Karpas-422 (cell line): ENCODE measurements around the gene BMERB1. TPM values are rescaled to one million over a fixed set of nuclear protein-coding genes. Genes with fewer than 3 reads are reported as not detected.
A peak's percentile ranks its signal among the peaks of the same experiment; 100 is the strongest.
"Not testable (repeated sequence)": the region's sequence is repeated elsewhere in the genome, so short reads cannot be mapped to it uniquely, and the experiment has no call there.

Experiments used
- DNase-seq: peaks from one replicate; pipeline ENCODE4 v3.0.0-alpha.2; 2015
- H2AFZ ChIP-seq: fragments of 200-600 bp; sonication (generic); 2 replicates; pipeline ENCODE4 v1.6.1; 2014; ENCODE audit warnings: antibody characterized with exemption, low read length, mixed read lengths
- H3K27ac ChIP-seq: fragments of 200-600 bp; sonication (generic); 2 replicates; pipeline ENCODE4 v1.5.1; 2014; ENCODE audit warnings: mild to moderate bottlenecking, low read length, moderate library complexity
- H3K27me3 ChIP-seq: fragments of 200-600 bp; sonication (generic); 2 replicates; pipeline ENCODE4 v1.6.1; 2014; ENCODE audit warnings: low read length, mixed read lengths
- H3K36me3 ChIP-seq: fragments of 200-600 bp; sonication (generic); 2 replicates; pipeline ENCODE4 v1.6.1; 2014; ENCODE audit warnings: low read length, mixed read lengths; ENCODE audit not compliant: insufficient read depth
- H3K4me1 ChIP-seq: fragments of 200-600 bp; sonication (generic); 2 replicates; pipeline ENCODE4 v1.6.1; 2014; ENCODE audit warnings: mild to moderate bottlenecking, low read length, mixed read lengths
- H3K4me2 ChIP-seq: fragments of 200-600 bp; sonication (generic); 2 replicates; pipeline ENCODE4 v1.6.1; 2014; ENCODE audit warnings: low read length, low read depth, mild to moderate bottlenecking; ENCODE audit not compliant: poor library complexity, severe bottlenecking
- H3K4me3 ChIP-seq: fragments of 200-600 bp; sonication (generic); 2 replicates; pipeline ENCODE4 v1.5.1; 2014; ENCODE audit warnings: mild to moderate bottlenecking, antibody characterized with exemption, low read length, mixed read lengths
- H3K79me2 ChIP-seq: fragments of 200-600 bp; sonication (generic); 2 replicates; pipeline ENCODE4 v1.6.1; 2014; ENCODE audit warnings: mild to moderate bottlenecking, low read length, mixed read lengths
- H3K9ac ChIP-seq: fragments of 200-600 bp; sonication (generic); 2 replicates; pipeline ENCODE4 v1.6.0; 2014; ENCODE audit warnings: low read length
- H3K9me2 ChIP-seq: fragments of 200-600 bp; sonication (generic), shearing (Covaris generic); replicated peaks from 2 replicates; pipeline ENCODE4 v1.6.0; 2014; ENCODE audit warnings: mild to moderate bottlenecking, low read length, moderate library complexity; ENCODE audit not compliant: insufficient read depth
- H3K9me3 ChIP-seq: fragments of 300-700, 200-600 bp; sonication (generic); 2 replicates; pipeline ENCODE4 v1.6.1; 2014; ENCODE audit warnings: low read length, mixed read lengths
- H4K20me1 ChIP-seq: fragments of 200-600 bp; sonication (generic); 2 replicates; pipeline ENCODE4 v1.6.1; 2014; ENCODE audit warnings: mild to moderate bottlenecking, antibody characterized with exemption, low read length, low read depth; ENCODE audit not compliant: insufficient read depth
- total RNA-seq: library from RNA; depleted of rRNA; stranded (reverse); fragments of >200 nt; shearing (Covaris generic); gene quantifications from 2 replicates; pipeline ENCODE4 v1.2.3, GENCODE V29; 2014; ENCODE audit warnings: low replicate concordance

The BMERB1 gene
- total RNA-seq, 1 experiment from 2014 or later: 0.22 TPM

DNA sequence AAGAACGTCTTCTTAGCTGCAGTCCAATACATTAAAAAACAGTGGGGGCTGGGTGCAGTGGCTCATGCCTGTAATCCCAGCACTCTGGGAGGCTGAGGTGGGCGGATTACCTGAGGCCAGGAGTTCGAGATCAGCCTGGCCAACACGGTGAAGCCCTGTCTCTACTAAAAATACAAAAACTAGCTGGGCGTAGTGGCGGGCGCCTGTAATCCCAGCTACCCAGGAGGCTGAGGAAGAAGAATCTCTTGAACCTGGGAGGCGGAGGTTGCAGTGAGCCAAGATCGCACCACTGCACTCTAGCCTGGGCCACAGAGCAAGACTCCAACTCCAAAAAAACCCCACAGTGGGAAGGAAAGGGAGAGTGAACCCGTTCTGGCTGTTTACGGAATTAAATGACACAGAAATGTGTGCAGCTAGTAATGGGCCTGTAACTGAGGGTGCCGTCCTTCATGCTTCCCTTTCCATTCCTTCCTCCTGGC is 172.9 kb downstream of the BMERB1 start:
- H4K20me1 ChIP-seq, H3K4me3 ChIP-seq, H3K9me2 ChIP-seq, H2AFZ ChIP-seq, H3K4me1 ChIP-seq, H3K27me3 ChIP-seq, H3K27ac ChIP-seq, H3K9me3 ChIP-seq, DNase-seq, H3K79me2 ChIP-seq, H3K9ac ChIP-seq, H3K4me2 ChIP-seq: not testable (repeated sequence)
- peaks cover 49% of the 10 kb centered on the region for H3K36me3 ChIP-seq

DNA sequence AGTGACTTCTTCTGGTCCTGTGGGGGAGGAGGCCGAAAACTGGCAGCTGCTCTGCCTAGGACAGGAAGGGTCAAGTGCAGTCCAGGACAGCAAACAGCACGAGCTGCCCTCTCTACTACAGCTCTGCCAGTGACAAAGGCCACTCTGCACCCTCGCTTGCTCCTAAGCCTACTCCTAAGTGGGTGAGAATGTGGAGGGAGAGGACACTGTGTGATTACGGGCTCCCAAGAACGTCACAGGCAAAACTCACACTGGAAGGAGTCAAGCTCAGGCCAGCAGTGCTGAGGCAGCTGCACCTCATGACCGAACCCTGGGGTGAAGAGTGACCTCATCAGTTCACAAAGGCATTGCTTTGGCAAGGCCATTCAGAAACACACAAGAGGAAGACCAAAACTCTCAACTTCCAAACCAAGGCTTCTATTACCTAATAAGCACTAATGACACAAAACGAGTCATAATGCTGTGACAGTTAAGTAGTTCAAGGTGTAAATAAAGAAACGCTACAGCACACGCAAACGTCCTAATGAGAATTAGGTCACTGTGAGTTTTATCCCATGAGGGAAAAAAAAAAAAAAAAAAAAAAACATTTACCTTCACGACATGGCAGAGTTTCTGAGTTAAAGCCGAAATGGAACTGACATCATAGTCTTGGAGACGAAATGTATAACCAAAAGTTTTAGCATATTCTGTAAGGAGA is 173.5 kb downstream of the BMERB1 start:
- Histone ChIP-seq H3K9me3 (no peaks in the 10 kb centered on the region), H3K4me2 (no peak overlapping the region), H3K4me3 (no peak overlapping the region), H3K27me3 (no peaks in the 10 kb centered on the region), H4K20me1 (no peaks in the 10 kb centered on the region), H3K79me2 (no peaks in the 10 kb centered on the region), H3K9ac (no peak overlapping the region), H3K36me3 (peaks cover 53% of the 10 kb centered on the region), H3K9me2 (no peaks in the 10 kb centered on the region), H3K27ac (no peak overlapping the region), H3K4me1 (no peaks in the 10 kb centered on the region), H2AFZ (no peak overlapping the region)
- no peak for DNase-seq

DNA sequence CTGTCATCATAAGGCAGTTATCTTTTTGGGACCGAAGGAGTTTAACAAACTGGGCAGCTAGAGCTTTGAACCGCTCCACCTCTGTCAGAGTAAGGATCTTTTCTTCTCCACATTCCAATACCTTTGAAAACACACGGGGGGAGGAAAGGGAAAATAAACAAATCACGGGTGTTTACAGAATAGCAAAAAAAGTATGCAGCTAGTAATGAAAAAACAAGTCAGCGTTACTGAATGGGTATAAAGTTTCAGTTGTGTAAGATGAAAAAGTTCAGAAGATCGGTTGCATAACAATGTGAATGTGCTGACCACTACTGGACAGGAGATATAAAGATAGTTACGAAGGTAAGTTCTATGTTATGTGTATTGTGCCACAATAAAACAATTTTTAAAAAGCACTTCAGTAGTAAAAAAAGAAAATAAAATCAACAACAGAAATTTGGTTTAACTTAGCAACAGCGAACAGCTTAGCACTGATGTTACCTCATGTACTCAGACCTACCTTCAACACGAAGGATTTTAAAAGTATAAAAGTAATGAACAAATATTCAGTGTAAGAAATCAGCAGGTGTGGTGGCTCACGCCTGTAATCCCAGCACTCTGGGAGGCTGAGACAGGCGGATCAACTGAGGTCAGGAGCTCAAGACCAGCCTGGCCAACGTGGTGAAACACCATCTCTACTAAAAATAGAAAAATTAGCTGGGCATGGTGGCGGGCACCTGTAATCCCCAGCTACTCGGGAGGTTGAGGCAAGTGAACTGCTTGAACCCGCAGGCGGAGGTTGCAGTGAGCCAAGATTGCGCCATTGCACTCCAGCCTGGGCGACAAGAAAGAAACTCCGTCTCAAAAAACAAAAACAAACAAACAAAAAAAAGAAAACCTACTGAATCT is 174.3 kb downstream of the BMERB1 start:
- Histone ChIP-seq H3K27me3 (no peaks in the 10 kb centered on the region), H3K4me2 (no peak overlapping the region), H3K4me3 (no peak overlapping the region), H3K4me1 (no peaks in the 10 kb centered on the region), H3K9me2 (no peaks in the 10 kb centered on the region), H3K79me2 (no peaks in the 10 kb centered on the region), H3K9ac (no peak overlapping the region), H3K27ac (no peak overlapping the region), H4K20me1 (no peaks in the 10 kb centered on the region), H3K36me3 (peaks cover 50% of the 10 kb centered on the region), H3K9me3 (no peaks in the 10 kb centered on the region), H2AFZ (no peak overlapping the region)
- DNase-seq: no peak

DNA sequence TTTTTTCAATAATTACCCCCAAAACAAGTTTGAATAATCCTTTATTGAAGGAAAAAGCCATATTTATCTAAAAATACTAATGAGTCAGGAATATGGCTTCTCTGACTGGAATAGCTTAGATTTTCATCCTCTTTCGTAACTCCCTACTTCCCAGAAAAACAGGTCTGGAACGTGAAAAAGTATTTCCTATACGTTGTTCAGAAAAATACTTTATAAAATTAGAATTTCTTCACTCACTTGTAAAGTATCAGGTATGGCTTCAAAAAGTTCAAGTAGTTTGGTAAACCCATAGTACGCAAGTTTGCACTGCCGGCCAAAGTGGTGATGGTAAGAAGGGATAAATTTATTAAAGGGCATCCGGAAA is 174.9 kb downstream of the BMERB1 start:
- H3K79me2 ChIP-seq: no peaks in the 10 kb centered on the region
- H3K4me1 ChIP-seq: no peaks in the 10 kb centered on the region
- H3K9ac ChIP-seq: no peak overlapping the region
- no peak overlapping the region for H3K4me2 ChIP-seq
- H2AFZ ChIP-seq: no peak overlapping the region
- no peak overlapping the region for H3K27ac ChIP-seq
- H3K27me3 ChIP-seq: no peaks in the 10 kb centered on the region
- H3K9me3 ChIP-seq: no peaks in the 10 kb centered on the region
- peaks cover 44% of the 10 kb centered on the region for H3K36me3 ChIP-seq
- no peaks in the 10 kb centered on the region for H4K20me1 ChIP-seq
- no peak for DNase-seq
- H3K9me2 ChIP-seq: no peaks in the 10 kb centered on the region
- H3K4me3 ChIP-seq: no peak overlapping the region

DNA sequence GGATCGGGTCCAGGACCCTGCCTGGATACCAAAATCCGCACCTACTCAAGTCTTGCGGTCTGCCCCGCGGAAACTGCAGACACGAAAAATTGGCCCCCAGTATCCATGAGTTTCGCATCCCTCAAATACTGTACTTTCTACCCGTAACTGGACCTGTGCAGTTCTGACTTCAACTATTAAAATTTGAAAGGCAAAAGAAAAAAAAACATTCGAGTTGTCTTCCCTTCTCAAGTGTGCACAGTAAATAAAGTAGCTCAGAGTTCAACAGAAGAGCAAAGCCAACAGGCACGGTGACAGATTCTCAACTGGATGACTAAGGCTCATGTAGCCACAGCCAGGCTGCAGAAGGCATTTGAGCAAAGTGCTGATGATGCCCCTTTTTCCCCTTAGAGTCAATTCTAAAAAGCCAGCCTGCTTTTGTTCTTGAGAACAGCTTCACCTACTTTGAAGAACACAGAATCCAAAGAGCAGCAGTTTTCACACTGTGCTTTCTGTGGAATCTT is 176.0 kb downstream of the BMERB1 start:
- H3K4me1 ChIP-seq: peaks cover 6% of the 10 kb centered on the region
- no peaks in the 10 kb centered on the region for H3K79me2 ChIP-seq
- H4K20me1 ChIP-seq: no peaks in the 10 kb centered on the region
- no peaks in the 10 kb centered on the region for H3K9me3 ChIP-seq
- no peaks in the 10 kb centered on the region for H3K9me2 ChIP-seq
- H3K36me3 ChIP-seq: peaks cover 48% of the 10 kb centered on the region
- H2AFZ ChIP-seq: no peak overlapping the region
- no peak overlapping the region for H3K4me2 ChIP-seq
- no peak overlapping the region for H3K9ac ChIP-seq
- H3K27me3 ChIP-seq: no peaks in the 10 kb centered on the region
- DNase-seq: no peak
- no peak overlapping the region for H3K4me3 ChIP-seq
- H3K27ac ChIP-seq: no peak overlapping the region

DNA sequence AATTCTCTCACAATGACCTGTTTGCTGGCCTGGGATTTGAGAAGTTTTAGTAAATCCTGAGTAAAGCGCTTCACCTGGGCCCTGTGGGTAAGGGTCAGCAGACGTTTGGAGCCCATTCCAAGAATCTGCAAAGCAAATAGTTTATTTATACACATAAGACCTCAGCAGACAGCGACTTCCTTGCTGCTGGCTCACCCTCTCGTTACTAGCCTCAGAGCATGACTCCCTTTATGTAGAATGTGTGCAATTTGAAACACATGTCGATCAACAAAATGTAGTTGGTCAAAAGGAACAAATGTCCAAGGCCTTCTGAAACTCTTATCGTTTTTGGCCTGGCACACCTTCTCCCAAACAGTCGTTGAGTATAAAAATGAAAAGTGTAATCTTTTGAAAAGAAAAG is 177.2 kb downstream of the BMERB1 start:
- H3K9me2 ChIP-seq: no peaks in the 10 kb centered on the region
- no peaks in the 10 kb centered on the region for H3K27me3 ChIP-seq
- H3K4me1 ChIP-seq: peaks cover 18% of the 10 kb centered on the region
- H3K27ac ChIP-seq: no peak overlapping the region
- DNase-seq: no peak
- H3K36me3 ChIP-seq: peaks cover 60% of the 10 kb centered on the region
- no peak overlapping the region for H2AFZ ChIP-seq
- H3K4me3 ChIP-seq: no peak overlapping the region
- no peak overlapping the region for H3K4me2 ChIP-seq
- H4K20me1 ChIP-seq: no peaks in the 10 kb centered on the region
- no peak overlapping the region for H3K9ac ChIP-seq
- no peaks in the 10 kb centered on the region for H3K9me3 ChIP-seq
- no peaks in the 10 kb centered on the region for H3K79me2 ChIP-seq

DNA sequence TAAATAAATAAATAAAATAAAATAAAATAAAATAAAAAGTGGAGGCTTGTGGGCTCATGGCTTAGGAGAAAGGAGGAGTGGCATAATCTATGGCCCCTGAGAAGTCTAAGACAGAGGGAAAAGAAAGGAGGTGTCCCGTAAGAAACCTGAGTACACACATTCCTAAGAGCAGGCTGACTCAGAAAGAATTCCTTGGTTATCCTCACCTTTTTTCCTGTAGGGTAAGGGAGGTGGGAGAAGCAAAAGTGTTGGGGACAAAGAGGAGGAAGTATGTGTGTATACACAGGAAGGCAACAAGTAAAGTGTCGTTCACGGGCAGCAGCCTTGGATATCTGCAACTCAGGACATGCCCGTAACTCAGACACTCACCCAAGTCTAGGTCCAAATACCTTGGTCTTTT is 179.3 kb downstream of the BMERB1 start:
- H3K9me2 ChIP-seq: no peaks in the 10 kb centered on the region
- H3K4me1 ChIP-seq: peaks cover 38% of the 10 kb centered on the region
- H3K9ac ChIP-seq: no peak overlapping the region
- no peaks in the 10 kb centered on the region for H3K27me3 ChIP-seq
- no peak overlapping the region for H3K4me2 ChIP-seq
- no peaks in the 10 kb centered on the region for H4K20me1 ChIP-seq
- no peak overlapping the region for H3K4me3 ChIP-seq
- no peak overlapping the region for H3K27ac ChIP-seq
- DNase-seq: no peak
- no peaks in the 10 kb centered on the region for H3K79me2 ChIP-seq
- H3K36me3 ChIP-seq: peaks cover 66% of the 10 kb centered on the region
- no peak overlapping the region for H2AFZ ChIP-seq
- no peaks in the 10 kb centered on the region for H3K9me3 ChIP-seq

DNA sequence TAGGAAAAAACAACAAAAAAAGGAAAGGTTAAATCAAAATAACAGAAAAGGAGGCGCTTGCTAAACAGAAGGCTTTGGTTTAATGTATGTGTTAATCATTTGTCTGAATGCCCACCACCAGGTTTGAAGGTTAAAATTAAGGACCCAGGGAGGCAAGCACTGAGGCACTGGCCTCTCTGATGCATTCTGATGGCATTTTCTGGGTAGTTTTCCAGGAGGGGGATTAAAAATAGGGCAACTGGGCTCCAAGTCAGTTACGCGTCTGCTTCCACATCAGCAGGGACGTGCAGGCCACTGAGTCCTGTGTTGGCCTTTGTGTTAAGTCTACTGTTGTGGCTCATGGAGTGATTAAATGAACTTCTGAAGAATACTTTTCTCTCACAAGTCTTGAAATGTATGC is 181.6 kb downstream of the BMERB1 start:
- Histone ChIP-seq H3K36me3 (peaks cover 63% of the 10 kb centered on the region), H3K9ac (no peak overlapping the region), H3K4me2 (no peak overlapping the region), H3K27me3 (no peaks in the 10 kb centered on the region), H3K4me3 (no peak overlapping the region), H3K79me2 (no peaks in the 10 kb centered on the region), H3K4me1 (peaks cover 56% of the 10 kb centered on the region), H3K27ac (peak overlapping the region; percentile 90), H3K9me2 (no peaks in the 10 kb centered on the region), H2AFZ (no peak overlapping the region), H3K9me3 (no peaks in the 10 kb centered on the region), H4K20me1 (no peaks in the 10 kb centered on the region)
- no peak for DNase-seq
